ENCODE data around the gene SPATA13.

DNA sequence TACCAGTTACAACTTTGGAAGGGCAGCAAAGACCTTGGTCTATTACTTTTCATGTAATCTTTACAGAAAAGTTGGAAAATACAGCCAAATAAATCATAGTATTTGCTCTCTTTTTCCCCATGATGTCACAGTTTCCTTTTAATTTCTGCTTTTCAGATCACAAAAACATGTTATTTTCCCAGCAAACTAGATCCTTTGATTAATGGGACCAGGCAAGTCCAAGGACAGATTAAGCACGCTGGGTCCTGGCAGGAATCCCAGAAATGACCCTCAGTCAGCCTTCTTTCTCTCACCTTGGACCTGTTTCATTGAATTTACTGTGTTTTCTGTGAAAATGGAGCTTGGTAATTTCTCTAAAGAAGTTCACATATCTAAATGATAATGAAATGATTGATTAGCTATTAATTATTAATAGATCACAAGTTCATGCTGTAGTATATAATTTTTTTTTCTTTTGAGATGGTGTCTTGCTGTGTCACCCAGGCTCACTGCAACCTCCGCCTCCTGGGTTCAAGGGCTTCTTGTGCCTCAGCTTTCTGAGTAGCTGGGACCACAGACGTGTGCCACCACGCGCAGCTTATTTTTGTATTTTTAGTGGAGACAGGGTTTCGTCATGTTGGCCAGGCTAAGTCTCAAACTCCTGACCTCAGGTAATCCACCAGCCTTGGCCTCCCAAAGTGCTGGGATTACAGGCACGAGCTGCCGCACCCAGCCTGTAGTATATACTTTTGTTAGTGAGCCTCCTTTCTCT lies 16.0 kb downstream of the SPATA13 start:
- TF ChIP-seq POLR2AphosphoS5 (IDR thresholded peaks at IDR 0.05; ENCODE audit: insufficient read depth in 1 of 2, low read depth in 1 of 2) (no peak), POLR2A (IDR thresholded peaks at IDR 0.05) (no peak)

All from vagina (tissue), 2 donors.